IgD-negative memory B cell (primary cell): Measurements from ENCODE around the gene RAB13. TPM values are rescaled to one million over a fixed set of nuclear protein-coding genes. Genes with fewer than 3 reads are reported as not detected.

Experiments used
- H3K27ac Mint-ChIP-seq, 3 donors: one replicate each; pipeline ENCODE4 v1.8.0; 2020 to 2022; ENCODE audit warnings: mild to moderate bottlenecking in 3 of 3, mixed read lengths in 3 of 3, moderate library complexity in 1 of 3
- H3K27me3 Mint-ChIP-seq: one replicate; pipeline ENCODE4 v1.8.0; 2021; ENCODE audit warnings: mixed read lengths
- H3K36me3 Mint-ChIP-seq: one replicate; pipeline ENCODE4 v1.8.0; 2020; ENCODE audit warnings: mild to moderate bottlenecking, mixed read lengths
- H3K4me1 Mint-ChIP-seq, 3 donors: one replicate each; pipeline ENCODE4 v1.8.0; 2020 to 2022; ENCODE audit warnings: mixed read lengths in 3 of 3, mild to moderate bottlenecking in 1 of 3
- H3K4me3 Mint-ChIP-seq, 4 donors: one replicate each; pipeline ENCODE4 v1.8.0; 2020 to 2022; ENCODE audit warnings: mild to moderate bottlenecking in 4 of 4, mixed read lengths in 4 of 4, moderate library complexity in 3 of 4
- H3K9me3 Mint-ChIP-seq, 3 donors: one replicate each; pipeline ENCODE4 v1.8.0; 2020 to 2021; ENCODE audit warnings: mixed read lengths in 3 of 3, mild to moderate bottlenecking in 1 of 3
- polyA plus RNA-seq: library from polyadenylated mRNA; unstranded; fragments of 300-500 nt; fragmentation: Illumina TruSeq; gene quantifications from one replicate; pipeline ENCODE4 v1.2.3, GENCODE V29; 2021

RAB13 gene
- polyA plus RNA-seq, 1 donor from 2014 or later, result not detected

- Mint-ChIP-seq H3K9me3 (no peaks in the 10 kb centered on the region), H3K36me3 (peaks cover 2% of the 10 kb centered on the region), H3K27ac (peak within 1 kb of the TSS; percentile 90 to 98 (median 97)), H3K27me3 (no peaks in the 10 kb centered on the region), H3K4me1 (peaks cover 35 to 43% (median 39%) of the 10 kb centered on the region in 3 donors), H3K4me3 (peak within 1 kb of the TSS; percentile 89 to 100 (median 94))
Measured at GRCh38 chr1:153967107-153967999, 18.8 kb downstream of the RAB13 start, which contains the start of gene CREB3L4. TSS of gene CREB3L4 (plus strand) at chr1:153967902. CDS start at chr1:153968526, 624 bp downstream.

GRCh38 chr1:153963850-153964331 lies 22.2 kb downstream of the RAB13 start:
- Mint-ChIP-seq H3K9me3 (no peaks in the 10 kb centered on the region), H3K27me3 (no peaks in the 10 kb centered on the region), H3K4me3 (peak overlapping the region; percentile 89 to 98 (median 94)), H3K4me1 (peaks cover 27 to 46% (median 45%) of the 10 kb centered on the region in 3 donors), H3K27ac (peak overlapping the region; percentile 86 to 94 (median 88)), H3K36me3 (peaks cover 2% of the 10 kb centered on the region)

- H3K9me3 Mint-ChIP-seq, result no peaks in the 10 kb centered on the region
- H3K4me1 Mint-ChIP-seq, result peaks cover 24 to 45% (median 44%) of the 10 kb centered on the region in 3 donors
- H3K27me3 Mint-ChIP-seq, result no peaks in the 10 kb centered on the region
- peaks cover 2% of the 10 kb centered on the region for H3K36me3 Mint-ChIP-seq
- peak within 1 kb of the TSS; percentile 89 to 98 (median 94) for H3K4me3 Mint-ChIP-seq
- H3K27ac Mint-ChIP-seq, result peak within 1 kb of the TSS; percentile 86 to 94 (median 88)
Measured at GRCh38 chr1:153963030-153963849, 22.9 kb downstream of the RAB13 start, which contains the start of gene SLC39A1. TSS of gene SLC39A1 (minus strand) at chr1:153963537. CDS start at chr1:153962715, 822 bp downstream.

GRCh38 chr1:153962088-153963029 lies 23.8 kb downstream of the RAB13 start:
- peaks cover 19 to 42% (median 37%) of the 10 kb centered on the region in 3 donors for H3K4me1 Mint-ChIP-seq
- peak overlapping the region; percentile 86 to 94 (median 88) for H3K27ac Mint-ChIP-seq
- no peaks in the 10 kb centered on the region for H3K36me3 Mint-ChIP-seq
- no peaks in the 10 kb centered on the region for H3K27me3 Mint-ChIP-seq
- H3K4me3 Mint-ChIP-seq, result peak overlapping the region; percentile 89 to 98 (median 94)
- no peaks in the 10 kb centered on the region for H3K9me3 Mint-ChIP-seq

- Mint-ChIP-seq H3K4me3 (peak overlapping the region; percentile 36 to 89 (median 62)), H3K36me3 (no peaks in the 10 kb centered on the region), H3K9me3 (no peaks in the 10 kb centered on the region), H3K27me3 (no peaks in the 10 kb centered on the region), H3K4me1 (peaks cover 18 to 46% (median 40%) of the 10 kb centered on the region in 3 donors), H3K27ac (peak overlapping the region in 2 of 3 donors; percentile 73 to 86)
Measured at GRCh38 chr1:153961421-153961820, 24.7 kb downstream of the RAB13 start.

- H3K4me3 Mint-ChIP-seq, result peak overlapping the region in 3 of 4 donors; percentile 27 to 89 (median 49)
- H3K9me3 Mint-ChIP-seq, result no peaks in the 10 kb centered on the region
- H3K27ac Mint-ChIP-seq, result no peak overlapping the region
- H3K36me3 Mint-ChIP-seq, result no peaks in the 10 kb centered on the region
- peaks cover 12 to 45% (median 40%) of the 10 kb centered on the region in 3 donors for H3K4me1 Mint-ChIP-seq
- H3K27me3 Mint-ChIP-seq, result no peaks in the 10 kb centered on the region
Measured at GRCh38 chr1:153960206-153960605, 25.9 kb downstream of the RAB13 start.

GRCh38 chr1:153959454-153959853 lies 26.7 kb downstream of the RAB13 start:
- no peaks in the 10 kb centered on the region for H3K36me3 Mint-ChIP-seq
- peaks cover 12 to 51% (median 40%) of the 10 kb centered on the region in 3 donors for H3K4me1 Mint-ChIP-seq
- H3K27me3 Mint-ChIP-seq, result no peaks in the 10 kb centered on the region
- H3K27ac Mint-ChIP-seq, result peak overlapping the region in 2 of 3 donors; percentile 9 to 77
- peak overlapping the region in 2 of 4 donors; percentile 31 to 89 for H3K4me3 Mint-ChIP-seq
- no peaks in the 10 kb centered on the region for H3K9me3 Mint-ChIP-seq

GRCh38 chr1:153958961-153959260 lies 27.2 kb downstream of the RAB13 start:
- H3K4me1 Mint-ChIP-seq, result peaks cover 17 to 52% (median 39%) of the 10 kb centered on the region in 3 donors

GRCh38 chr1:153958111-153958960 lies 27.8 kb downstream of the RAB13 start, which contains the start of gene CRTC2:
TSS of gene CRTC2 (minus strand) at chr1:153958612. CDS start at chr1:153958497, 115 bp downstream.
- peak within 1 kb of the TSS; percentile 89 to 99 (median 98) for H3K4me3 Mint-ChIP-seq
- peaks cover 13 to 51% (median 34%) of the 10 kb centered on the region in 3 donors for H3K4me1 Mint-ChIP-seq
- H3K36me3 Mint-ChIP-seq, result no peaks in the 10 kb centered on the region
- H3K9me3 Mint-ChIP-seq, result no peaks in the 10 kb centered on the region
- peak within 1 kb of the TSS; percentile 77 to 98 (median 98) for H3K27ac Mint-ChIP-seq
- H3K27me3 Mint-ChIP-seq, result no peaks in the 10 kb centered on the region

More at GRCh38 chr1:153958961-153959260, 27.2 kb downstream of the RAB13 start:
- H3K9me3 Mint-ChIP-seq, result no peaks in the 10 kb centered on the region
- no peaks in the 10 kb centered on the region for H3K36me3 Mint-ChIP-seq
- peak overlapping the region; percentile 89 to 99 (median 98) for H3K4me3 Mint-ChIP-seq
- peak overlapping the region; percentile 77 to 98 (median 98) for H3K27ac Mint-ChIP-seq
- no peaks in the 10 kb centered on the region for H3K27me3 Mint-ChIP-seq

- Mint-ChIP-seq H3K36me3 (no peaks in the 10 kb centered on the region), H3K27me3 (no peaks in the 10 kb centered on the region), H3K4me1 (peaks cover 12 to 51% (median 36%) of the 10 kb centered on the region in 3 donors), H3K4me3 (peak overlapping the region; percentile 89 to 99 (median 98)), H3K9me3 (no peaks in the 10 kb centered on the region), H3K27ac (peak overlapping the region; percentile 77 to 98 (median 98))
Measured at GRCh38 chr1:153957744-153958110, 28.4 kb downstream of the RAB13 start.

GRCh38 chr1:153956997-153957715 lies 29.0 kb downstream of the RAB13 start:
- Mint-ChIP-seq H3K9me3 (no peaks in the 10 kb centered on the region), H3K27ac (peak overlapping the region; percentile 77 to 98 (median 98)), H3K36me3 (no peaks in the 10 kb centered on the region)

GRCh38 chr1:153954826-153955225 lies 31.3 kb downstream of the RAB13 start:
- H3K27ac Mint-ChIP-seq, result peak overlapping the region in 1 of 3 donors; percentile 63
- H3K9me3 Mint-ChIP-seq, result no peaks in the 10 kb centered on the region
- H3K4me1 Mint-ChIP-seq, result peaks cover 12 to 41% (median 27%) of the 10 kb centered on the region in 3 donors
- no peaks in the 10 kb centered on the region for H3K36me3 Mint-ChIP-seq
- H3K4me3 Mint-ChIP-seq, result peak overlapping the region in 1 of 4 donors; percentile 74
- H3K27me3 Mint-ChIP-seq, result no peaks in the 10 kb centered on the region

More at GRCh38 chr1:153956997-153957715, 29.0 kb downstream of the RAB13 start:
- no peaks in the 10 kb centered on the region for H3K27me3 Mint-ChIP-seq
- H3K4me3 Mint-ChIP-seq, result peak overlapping the region; percentile 89 to 99 (median 98)
- peaks cover 12 to 46% (median 31%) of the 10 kb centered on the region in 3 donors for H3K4me1 Mint-ChIP-seq
